HepG2 (cell line): ENCODE results near the gene TNFSF12. TPM values are rescaled to one million over a fixed set of nuclear protein-coding genes. Genes with fewer than 3 reads are reported as not detected.
A peak's percentile ranks its signal among the peaks of the same experiment; 100 is the strongest.

Source experiments
- AGO1 ChIP-seq: fragments of 200-400 bp; formaldehyde crosslinking; IDR thresholded peaks from 2 replicates; pipeline ENCODE4 v1.6.1; 2017; ENCODE audit warnings: mild to moderate bottlenecking, low read depth, low read length, moderate library complexity; ENCODE audit not compliant: poor library complexity, severe bottlenecking
- BORCS8-MEF2B ChIP-seq: sonication (generic); formaldehyde crosslinking; IDR thresholded peaks from 2 replicates; pipeline ENCODE4 v1.8.0; 2022; ENCODE audit warnings: mild to moderate bottlenecking, missing genetic modification reagents
- CCDC6 ChIP-seq: sonication (generic); formaldehyde crosslinking; IDR thresholded peaks from 2 replicates; pipeline ENCODE4 v1.8.1; 2022; ENCODE audit warnings: mild to moderate bottlenecking, missing genetic modification reagents, moderate library complexity
- GATAD2A ChIP-seq: IDR thresholded peaks from 2 replicates; pipeline ENCODE4 v1.6.1; 2016
- ONECUT2 ChIP-seq: sonication (generic); formaldehyde crosslinking; IDR thresholded peaks from 2 replicates; pipeline ENCODE4 v1.4.0; 2020; ENCODE audit warnings: missing genetic modification reagents
- PAX8 ChIP-seq: sonication (generic); formaldehyde crosslinking; IDR thresholded peaks from 2 replicates; pipeline ENCODE4 v1.8.0; 2022; ENCODE audit warnings: mild to moderate bottlenecking, missing genetic modification reagents, borderline replicate concordance
- TEAD3 ChIP-seq: optimal IDR thresholded peaks from 2 replicates; pipeline ENCODE3; 2016; ENCODE audit warnings: borderline replicate concordance
- ZNF460 ChIP-seq: sonication (generic); formaldehyde crosslinking; IDR thresholded peaks from 2 replicates; pipeline ENCODE4 v1.5.1; 2020; ENCODE audit warnings: missing genetic modification reagents, mild to moderate bottlenecking, borderline replicate concordance
- ZNF790 ChIP-seq: sonication (generic); formaldehyde crosslinking; IDR thresholded peaks from 2 replicates; pipeline ENCODE4 v1.8.0; 2022; ENCODE audit warnings: missing genetic modification reagents, mild to moderate bottlenecking, borderline replicate concordance
- ZNF850 ChIP-seq: sonication (generic); formaldehyde crosslinking; conservative IDR thresholded peaks from 2 replicates; pipeline ENCODE4 v1.9.0; 2021; ENCODE audit warnings: mild to moderate bottlenecking, missing genetic modification reagents
- polyA plus RNA-seq, 8 experiments: library from polyadenylated mRNA; depleted of rRNA in 3 of 8; stranded (reverse) in 7 of 8; unstranded in 1 of 8; fragments of >200 nt; fragmentation: Illumina TruSeq in 4 of 8; extraction: Trizol in 4 of 8; gene quantifications; 2 replicates each; pipeline versions ENCODE4 v1.2.1 to v1.2.3, GENCODE V29; 2011 to 2016; ENCODE audit warnings: low read depth in 4 of 8, missing spikeins in 1 of 8, mixed read lengths in 1 of 8; ENCODE audit not compliant: insufficient read depth in 1 of 8
- total RNA-seq, 5 experiments: library from RNA; depleted of rRNA; stranded (reverse); fragments of >200 nt; fragmentation: Illumina TruSeq; extraction: Trizol; gene quantifications; 2 replicates each; pipeline ENCODE4 v1.2.3, GENCODE V29; 2016; ENCODE audit warnings: low read depth in 1 of 5
- TF ChIP-seq, protein P1 (sequence below): sonication (generic); formaldehyde crosslinking; conservative IDR thresholded peaks from 2 replicates; pipeline ENCODE4 v1.4.0; 2020; ENCODE audit warnings: missing genetic modification reagents
- TF ChIP-seq, protein P2 (sequence below): sonication (generic); formaldehyde crosslinking; IDR thresholded peaks from 2 replicates; pipeline ENCODE4 v1.8.0; 2022; ENCODE audit warnings: missing genetic modification reagents, mild to moderate bottlenecking, inconsistent platforms, borderline replicate concordance
- TF ChIP-seq, protein P3 (sequence below): sonication (generic); formaldehyde crosslinking; IDR thresholded peaks from one replicate; pipeline ENCODE4 v1.5.1; 2020; ENCODE audit warnings: mild to moderate bottlenecking, missing genetic modification reagents; ENCODE audit errors: not compliant biosample characterization
- TF ChIP-seq, protein P4 (sequence below): IDR thresholded peaks from 2 replicates; pipeline ENCODE4 v1.6.1; 2016
- TF ChIP-seq, protein P5 (sequence below): sonication (generic); formaldehyde crosslinking; IDR thresholded peaks from 2 replicates; pipeline ENCODE4 v1.8.0; 2022; ENCODE audit warnings: mild to moderate bottlenecking, missing genetic modification reagents, borderline replicate concordance

TNFSF12 gene
- total and polyA plus RNA-seq, 2 of the 13 experiments (the other 11 are each of a cell fraction or from before 2014, with no cell fraction given), result 0.93 to 7.2 TPM

DNA sequence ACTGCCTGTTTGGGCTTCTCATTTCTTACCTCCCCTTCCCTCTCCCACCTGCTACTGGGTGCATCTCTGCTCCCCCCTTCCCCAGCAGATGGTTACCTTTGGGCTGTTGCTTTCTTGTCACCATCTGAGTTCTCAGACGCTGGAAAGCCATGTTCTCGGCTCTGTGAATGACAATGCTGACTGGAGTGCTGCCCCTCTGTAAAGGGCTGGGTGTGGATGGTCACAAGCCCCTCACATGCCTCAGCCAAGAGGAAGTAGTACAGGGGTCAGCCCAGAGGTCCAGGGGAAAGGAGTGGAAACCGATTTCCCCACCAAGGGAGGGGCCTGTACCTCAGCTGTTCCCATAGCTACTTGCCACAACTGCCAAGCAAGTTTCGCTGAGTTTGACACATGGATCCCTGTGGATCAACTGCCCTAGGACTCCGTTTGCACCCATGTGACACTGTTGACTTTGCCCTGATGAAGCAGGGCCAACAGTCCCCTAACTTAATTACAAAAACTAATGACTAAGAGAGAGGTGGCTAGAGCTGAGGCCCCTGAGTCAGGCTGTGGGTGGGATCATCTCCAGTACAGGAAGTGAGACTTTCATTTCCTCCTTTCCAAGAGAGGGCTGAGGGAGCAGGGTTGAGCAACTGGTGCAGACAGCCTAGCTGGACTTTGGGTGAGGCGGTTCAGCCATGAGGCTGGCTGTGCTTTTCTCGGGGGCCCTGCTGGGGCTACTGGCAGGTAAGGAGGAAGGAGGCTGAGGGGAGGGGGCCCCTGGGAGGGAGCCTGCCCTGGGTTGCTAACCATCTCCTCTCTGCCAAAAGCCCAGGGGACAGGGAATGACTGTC, 30.4 kb downstream of the TNFSF12 start, which contains the start of gene CD68 (continued):
- TF ChIP-seq ZNF850 (CRISPR knock-in tag) (no peak; the same call in 1 of the 2 replicates), CCDC6 (no peak; the same call in 1 of the 2 replicates), ONECUT2 (CRISPR knock-in tag) (no peak), ZNF460 (CRISPR knock-in tag) (no peak), AGO1 (peak; percentile 99), TEAD3 (CRISPR knock-in tag) (peak; percentile 55), BORCS8-MEF2B (CRISPR knock-in tag) (peak; percentile 51; the same call in 1 of the 2 replicates), ZNF790 (CRISPR knock-in tag) (peak; percentile 81; the same call in 1 of the 2 replicates), GATAD2A (peak; percentile 47; the same call in 1 of the 2 replicates), PAX8 (no peak)
- TF ChIP-seq, protein P1, sequence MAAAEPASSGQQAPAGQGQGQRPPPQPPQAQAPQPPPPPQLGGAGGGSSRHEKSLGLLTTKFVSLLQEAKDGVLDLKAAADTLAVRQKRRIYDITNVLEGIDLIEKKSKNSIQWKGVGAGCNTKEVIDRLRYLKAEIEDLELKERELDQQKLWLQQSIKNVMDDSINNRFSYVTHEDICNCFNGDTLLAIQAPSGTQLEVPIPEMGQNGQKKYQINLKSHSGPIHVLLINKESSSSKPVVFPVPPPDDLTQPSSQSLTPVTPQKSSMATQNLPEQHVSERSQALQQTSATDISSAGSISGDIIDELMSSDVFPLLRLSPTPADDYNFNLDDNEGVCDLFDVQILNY (CRISPR knock-in tag), result no peak
- TF ChIP-seq, protein P2, sequence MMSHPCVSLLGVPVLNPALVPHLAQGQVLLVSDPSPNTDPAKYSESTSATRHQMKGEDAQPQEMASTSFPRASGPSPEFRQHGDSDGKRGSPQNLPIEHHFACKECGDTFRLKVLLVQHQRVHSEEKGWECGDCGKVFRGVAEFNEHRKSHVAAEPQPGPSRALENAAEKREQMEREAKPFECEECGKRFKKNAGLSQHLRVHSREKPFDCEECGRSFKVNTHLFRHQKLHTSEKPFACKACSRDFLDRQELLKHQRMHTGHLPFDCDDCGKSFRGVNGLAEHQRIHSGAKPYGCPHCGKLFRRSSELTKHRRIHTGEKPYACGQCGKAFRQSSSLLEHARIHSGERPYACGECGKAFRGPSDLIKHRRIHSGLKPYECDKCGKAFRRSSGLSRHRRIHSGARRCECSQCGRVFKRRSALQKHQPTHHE (CRISPR knock-in tag), result 0 out of 2 replicates have a peak, but pooled peaks have one; percentile 75
- TF ChIP-seq, protein P3, sequence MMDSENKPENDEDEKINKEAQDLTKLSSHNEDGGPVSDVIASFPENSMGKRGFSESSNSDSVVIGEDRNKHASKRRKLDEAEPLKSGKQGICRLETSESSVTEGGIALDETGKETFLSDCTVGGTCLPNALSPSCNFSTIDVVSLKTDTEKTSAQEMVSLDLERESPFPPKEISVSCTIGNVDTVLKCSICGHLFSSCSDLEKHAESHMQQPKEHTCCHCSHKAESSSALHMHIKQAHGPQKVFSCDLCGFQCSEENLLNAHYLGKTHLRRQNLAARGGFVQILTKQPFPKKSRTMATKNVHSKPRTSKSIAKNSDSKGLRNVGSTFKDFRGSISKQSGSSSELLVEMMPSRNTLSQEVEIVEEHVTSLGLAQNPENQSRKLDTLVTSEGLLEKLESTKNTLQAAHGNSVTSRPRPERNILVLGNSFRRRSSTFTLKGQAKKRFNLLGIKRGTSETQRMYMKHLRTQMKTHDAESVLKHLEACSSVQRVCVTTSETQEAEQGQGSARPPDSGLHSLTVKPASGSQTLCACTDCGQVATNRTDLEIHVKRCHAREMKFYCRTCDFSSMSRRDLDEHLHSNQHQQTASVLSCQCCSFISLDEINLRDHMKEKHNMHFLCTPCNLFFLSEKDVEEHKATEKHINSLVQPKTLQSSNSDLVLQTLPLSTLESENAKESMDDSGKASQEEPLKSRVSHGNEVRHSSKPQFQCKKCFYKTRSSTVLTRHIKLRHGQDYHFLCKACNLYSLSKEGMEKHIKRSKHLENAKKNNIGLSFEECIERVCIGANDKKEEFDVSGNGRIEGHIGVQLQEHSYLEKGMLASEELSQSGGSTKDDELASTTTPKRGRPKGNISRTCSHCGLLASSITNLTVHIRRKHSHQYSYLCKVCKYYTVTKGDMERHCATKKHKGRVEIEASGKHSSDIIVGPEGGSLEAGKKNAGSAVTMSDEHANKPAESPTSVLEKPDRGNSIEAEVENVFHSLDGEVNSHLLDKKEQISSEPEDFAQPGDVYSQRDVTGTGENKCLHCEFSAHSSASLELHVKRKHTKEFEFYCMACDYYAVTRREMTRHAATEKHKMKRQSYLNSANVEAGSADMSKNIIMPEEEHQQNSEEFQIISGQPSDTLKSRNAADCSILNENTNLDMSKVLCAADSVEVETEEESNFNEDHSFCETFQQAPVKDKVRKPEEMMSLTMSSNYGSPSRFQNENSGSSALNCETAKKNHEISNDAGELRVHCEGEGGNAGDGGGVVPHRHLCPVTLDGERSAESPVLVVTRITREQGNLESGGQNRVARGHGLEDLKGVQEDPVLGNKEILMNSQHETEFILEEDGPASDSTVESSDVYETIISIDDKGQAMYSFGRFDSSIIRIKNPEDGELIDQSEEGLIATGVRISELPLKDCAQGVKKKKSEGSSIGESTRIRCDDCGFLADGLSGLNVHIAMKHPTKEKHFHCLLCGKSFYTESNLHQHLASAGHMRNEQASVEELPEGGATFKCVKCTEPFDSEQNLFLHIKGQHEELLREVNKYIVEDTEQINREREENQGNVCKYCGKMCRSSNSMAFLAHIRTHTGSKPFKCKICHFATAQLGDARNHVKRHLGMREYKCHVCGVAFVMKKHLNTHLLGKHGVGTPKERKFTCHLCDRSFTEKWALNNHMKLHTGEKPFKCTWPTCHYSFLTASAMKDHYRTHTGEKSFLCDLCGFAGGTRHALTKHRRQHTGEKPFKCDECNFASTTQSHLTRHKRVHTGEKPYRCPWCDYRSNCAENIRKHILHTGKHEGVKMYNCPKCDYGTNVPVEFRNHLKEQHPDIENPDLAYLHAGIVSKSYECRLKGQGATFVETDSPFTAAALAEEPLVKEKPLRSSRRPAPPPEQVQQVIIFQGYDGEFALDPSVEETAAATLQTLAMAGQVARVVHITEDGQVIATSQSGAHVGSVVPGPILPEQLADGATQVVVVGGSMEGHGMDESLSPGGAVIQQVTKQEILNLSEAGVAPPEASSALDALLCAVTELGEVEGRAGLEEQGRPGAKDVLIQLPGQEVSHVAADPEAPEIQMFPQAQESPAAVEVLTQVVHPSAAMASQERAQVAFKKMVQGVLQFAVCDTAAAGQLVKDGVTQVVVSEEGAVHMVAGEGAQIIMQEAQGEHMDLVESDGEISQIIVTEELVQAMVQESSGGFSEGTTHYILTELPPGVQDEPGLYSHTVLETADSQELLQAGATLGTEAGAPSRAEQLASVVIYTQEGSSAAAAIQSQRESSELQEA, result no peak
- TF ChIP-seq, protein P4, sequence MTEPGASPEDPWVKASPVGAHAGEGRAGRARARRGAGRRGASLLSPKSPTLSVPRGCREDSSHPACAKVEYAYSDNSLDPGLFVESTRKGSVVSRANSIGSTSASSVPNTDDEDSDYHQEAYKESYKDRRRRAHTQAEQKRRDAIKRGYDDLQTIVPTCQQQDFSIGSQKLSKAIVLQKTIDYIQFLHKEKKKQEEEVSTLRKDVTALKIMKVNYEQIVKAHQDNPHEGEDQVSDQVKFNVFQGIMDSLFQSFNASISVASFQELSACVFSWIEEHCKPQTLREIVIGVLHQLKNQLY (CRISPR knock-in tag), result peak; percentile 88; the same call in 1 of the 2 replicates
- TF ChIP-seq, protein P5, sequence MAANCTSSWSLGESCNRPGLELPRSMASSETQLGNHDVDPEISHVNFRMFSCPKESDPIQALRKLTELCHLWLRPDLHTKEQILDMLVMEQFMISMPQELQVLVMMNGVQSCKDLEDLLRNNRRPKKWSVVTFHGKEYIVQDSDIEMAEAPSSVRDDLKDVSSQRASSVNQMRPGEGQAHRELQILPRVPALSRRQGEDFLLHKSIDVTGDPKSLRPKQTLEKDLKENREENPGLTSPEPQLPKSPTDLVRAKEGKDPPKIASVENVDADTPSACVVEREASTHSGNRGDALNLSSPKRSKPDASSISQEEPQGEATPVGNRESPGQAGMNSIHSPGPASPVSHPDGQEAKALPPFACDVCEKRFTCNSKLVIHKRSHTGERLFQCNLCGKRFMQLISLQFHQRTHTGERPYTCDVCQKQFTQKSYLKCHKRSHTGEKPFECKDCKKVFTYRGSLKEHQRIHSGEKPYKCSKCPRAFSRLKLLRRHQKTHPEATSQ, result no peak
